Stimulated activated CD8-positive, alpha-beta memory T cell treated with anti-CD3 and anti-CD28 coated beads, Interleukin-2, amount 100 ng/mL, for 1 hour (primary cell): ENCODE results near the gene SNRNP48.

ENCODE experiments used
- DNase-seq, 2 donors: peaks; one replicate each; pipeline ENCODE4 v3.0.0-alpha.2; 2020; ENCODE audit warnings: low read depth in 2 of 2

SNRNP48 gene

GRCh38 chr6:7593229-7593628 is 3.2 kb downstream of the SNRNP48 start:
- DNase-seq: no peak

GRCh38 chr6:7594579-7595125 is 4.7 kb downstream of the SNRNP48 start:
- no peak for DNase-seq

DNA sequence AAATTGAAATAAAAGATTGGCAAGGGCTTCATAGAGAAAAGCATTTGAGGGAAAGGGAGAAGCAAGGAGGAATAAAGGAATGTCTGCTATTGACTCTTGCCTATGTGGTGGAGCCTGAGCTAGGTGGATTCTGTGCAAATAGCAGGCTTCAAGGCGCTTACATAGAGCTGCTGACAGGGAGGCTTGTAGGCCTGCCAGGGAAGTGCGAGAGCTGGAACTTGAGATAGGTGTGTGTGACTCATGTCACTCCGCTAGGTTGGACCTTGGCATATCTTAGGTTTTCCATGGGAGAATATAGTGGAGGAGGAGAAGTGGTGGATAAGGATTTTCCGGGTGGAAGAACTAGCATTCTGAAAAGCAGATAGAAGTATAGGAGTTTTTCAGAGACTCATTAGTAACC is 14.0 kb downstream of the SNRNP48 start:
- no peak for DNase-seq

- DNase-seq: no peak
These were observed 14.5 kb downstream of the SNRNP48 start for GRCh38 chr6:7604506-7604905.

GRCh38 chr6:7615611-7616383 is 25.8 kb downstream of the SNRNP48 start:
- DNase-seq: no peak

GRCh38 chr6:7617801-7618764 is 28.1 kb downstream of the SNRNP48 start:
- no peak for DNase-seq

DNA sequence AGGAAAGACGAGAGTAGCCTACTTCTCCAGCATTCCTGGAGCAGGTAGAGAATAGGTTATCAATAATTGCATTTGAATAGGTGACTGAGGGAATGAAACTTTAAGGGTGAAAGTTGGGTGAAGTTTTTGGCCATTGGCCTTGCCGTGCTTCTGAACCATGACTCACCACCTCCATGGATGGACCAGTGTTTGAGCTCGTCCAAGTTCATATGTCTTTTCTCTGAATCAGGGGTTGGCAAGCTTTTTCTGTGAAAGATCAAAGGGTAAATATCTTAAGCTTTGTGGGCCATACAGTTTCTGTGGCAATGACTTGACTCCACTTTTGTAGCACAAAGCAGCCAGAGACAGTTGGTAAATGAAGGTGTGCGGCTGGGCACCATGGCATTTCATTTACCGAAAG is 31.8 kb downstream of the SNRNP48 start:
- no peak for DNase-seq

GRCh38 chr6:7624796-7625710 is 35.1 kb downstream of the SNRNP48 start:
- DNase-seq: no peak

DNA sequence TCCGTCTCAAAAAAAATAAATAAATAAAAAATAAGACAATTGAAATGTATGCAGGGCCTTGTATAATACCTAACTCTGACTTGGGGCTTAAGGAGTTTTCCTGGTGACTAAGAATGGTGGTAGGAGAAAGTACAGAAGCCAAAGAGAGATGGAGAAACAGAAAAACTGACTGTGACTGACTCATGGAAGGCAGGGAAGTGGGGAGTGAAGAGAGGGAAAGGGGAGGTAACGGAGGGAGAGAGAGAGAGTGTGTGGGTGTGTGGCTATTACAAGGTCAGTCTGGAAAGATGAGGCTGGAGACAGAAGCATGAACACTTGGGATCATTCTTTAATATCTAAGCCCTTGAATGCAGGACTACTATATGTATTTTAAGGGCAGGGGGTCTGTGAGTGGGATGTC is 38.5 kb downstream of the SNRNP48 start:
- no peak for DNase-seq

DNA sequence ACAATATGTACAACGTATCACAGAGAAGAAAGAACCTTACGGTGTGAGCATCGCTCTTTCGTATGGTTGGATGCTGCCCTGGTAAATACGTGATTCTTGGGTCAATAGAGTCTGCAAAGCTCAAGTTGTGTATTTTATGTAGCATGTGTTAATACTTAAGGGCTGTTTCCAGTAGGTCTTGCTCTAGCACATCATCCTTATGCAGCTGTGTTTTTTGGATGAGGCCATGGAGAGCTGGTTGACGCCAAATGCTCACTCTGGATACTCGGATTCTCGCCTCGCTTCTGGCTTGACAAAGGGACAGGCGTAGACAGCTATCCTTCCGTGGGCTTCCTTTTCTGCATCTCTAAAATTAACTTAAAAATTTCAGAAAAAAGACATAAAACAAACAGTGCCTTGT is 38.9 kb downstream of the SNRNP48 start:
- no peak for DNase-seq

DNA sequence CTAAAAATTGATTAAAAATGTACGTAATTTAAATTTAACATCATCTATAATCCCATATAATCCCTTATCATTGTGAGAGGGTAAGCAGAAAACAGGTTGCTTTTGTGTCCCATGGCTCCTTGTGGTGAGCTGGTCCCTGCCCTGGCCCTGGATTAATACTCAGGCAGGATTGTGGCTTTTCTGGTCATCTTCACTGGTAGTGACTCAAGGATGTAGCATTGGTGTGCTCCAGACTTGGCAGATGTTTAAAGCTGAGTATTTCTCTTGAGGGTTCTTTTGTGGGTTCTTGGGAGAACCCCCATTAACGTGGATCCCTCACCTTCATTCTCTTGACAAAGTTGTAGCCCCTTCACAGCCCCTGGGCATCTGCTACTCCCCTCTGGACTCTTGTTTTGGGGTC is 39.3 kb downstream of the SNRNP48 start:
- no peak for DNase-seq

DNA sequence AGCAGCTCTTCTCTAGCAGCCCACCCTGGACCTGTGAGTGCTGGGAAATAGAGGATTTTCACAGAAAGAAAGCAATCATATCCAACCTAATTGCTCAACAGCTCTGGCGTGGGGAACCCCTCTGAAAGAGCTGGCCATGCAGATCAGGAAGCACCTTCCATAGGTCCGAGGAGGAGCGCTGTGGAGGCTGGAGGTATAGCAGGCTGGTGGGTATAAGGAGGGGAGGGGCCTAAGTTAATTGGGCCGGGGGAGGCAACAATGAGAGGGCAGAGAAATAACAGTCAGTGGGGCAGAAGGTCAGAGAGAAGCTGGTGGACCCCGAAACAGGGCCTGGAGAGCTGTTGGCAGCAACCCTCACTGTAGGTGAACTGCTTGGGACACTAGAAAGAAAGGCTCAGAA is 40.8 kb downstream of the SNRNP48 start:
- no peak for DNase-seq

DNA sequence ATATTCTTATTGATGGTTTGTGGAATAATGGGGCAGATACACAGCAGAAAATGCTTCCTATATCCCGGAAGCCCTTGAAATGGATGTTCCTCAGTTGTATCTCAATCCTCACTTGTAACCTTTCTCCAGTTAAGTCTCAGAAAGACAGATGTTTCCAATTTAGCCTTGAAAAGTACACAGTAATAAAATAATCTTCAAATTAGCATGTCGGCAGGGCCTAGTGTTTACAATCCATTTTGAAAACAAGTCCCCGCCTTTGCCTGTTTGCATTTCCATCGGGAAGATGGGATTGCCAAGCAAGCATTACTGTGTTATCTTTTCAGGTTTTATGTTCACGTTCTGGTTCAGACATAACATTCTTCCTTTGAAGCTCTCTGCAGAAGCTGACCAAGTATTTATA is 41.5 kb downstream of the SNRNP48 start:
- DNase-seq: no peak

- DNase-seq: no peak
These were observed 42.7 kb downstream of the SNRNP48 start for GRCh38 chr6:7632501-7633290.

DNA sequence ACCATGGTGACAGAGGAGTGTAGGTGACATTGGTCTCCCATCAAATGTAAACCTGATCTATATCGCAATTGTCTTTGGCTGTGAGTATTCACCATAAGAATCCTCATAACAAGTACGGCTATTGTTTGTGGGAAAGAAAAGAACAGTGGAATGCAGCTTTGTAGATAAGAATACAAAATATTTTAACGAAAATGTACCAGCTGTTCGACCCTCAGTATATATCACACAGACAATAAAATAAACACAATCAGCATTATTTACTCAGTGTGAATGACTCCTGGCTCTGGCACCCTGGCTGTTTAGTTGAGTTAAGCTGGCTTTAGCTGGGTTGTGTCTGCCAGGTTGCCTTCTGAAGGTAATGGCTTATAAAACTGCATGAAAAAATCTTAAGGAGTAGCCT is 43.4 kb downstream of the SNRNP48 start:
- no peak for DNase-seq

DNA sequence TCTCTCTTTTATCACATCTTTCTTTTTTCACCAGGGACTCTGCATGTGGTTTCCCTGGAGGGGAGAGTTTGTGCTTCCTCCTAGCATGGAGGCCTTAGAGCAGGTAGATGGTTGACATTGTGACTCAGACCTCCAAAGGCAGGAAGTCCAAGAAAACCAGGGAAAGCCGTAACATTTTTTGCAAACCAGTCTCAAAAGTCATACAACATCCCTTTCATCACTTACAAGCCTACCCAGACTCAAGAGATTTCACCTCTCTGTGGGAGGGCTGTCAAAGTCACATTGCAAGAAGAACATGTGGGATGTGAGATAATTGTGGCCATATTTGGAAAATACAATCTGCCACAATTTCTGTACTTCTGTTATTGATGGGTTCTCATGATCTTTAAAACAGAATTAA is 46.2 kb downstream of the SNRNP48 start:
- DNase-seq: no peak

DNA sequence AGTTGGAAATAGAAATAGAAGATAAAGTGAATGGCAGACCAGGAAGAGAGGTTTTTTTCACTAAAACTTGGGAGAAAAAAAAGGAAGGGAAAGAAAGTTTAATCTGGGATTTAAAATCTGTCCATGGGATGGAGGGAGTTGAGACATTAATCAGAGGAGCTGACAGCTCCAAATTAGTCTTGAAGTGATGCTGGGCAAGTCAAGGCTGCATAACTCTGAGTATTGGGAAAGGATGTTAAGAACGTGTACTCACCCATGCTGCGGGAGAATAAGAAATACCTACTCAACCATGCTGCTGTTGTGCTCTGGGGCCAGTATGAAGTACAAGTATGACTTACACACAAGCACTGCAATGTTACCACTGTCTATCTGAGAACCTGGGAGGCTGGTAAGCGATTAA is 47.5 kb downstream of the SNRNP48 start:
- no peak for DNase-seq

DNA sequence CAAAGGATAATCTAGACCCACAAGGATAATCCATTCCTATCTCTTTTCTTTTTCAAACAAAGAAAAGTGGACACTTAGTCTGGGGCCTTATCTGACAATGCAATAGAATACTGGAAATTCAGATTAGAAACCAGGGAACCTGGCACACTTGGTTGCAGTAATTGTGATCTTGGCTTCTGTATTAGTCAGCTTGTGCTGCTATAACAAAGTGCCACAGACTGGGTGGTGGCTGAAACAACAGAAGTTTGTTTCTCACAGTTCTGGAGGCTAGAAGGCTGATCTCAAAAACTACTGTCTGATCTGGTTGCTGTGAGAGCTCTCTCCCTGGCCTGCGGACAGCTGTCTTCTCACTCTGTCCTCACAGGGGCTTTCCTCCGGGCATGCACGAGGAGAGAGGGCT is 49.4 kb downstream of the SNRNP48 start:
- DNase-seq: no peak

- no peak for DNase-seq
These were observed 50.0 kb downstream of the SNRNP48 start for GRCh38 chr6:7640016-7640415.
